Umbilical cord (tissue), 2 donors: ENCODE measurements around the gene MYORG. TPM values are rescaled to one million over a fixed set of nuclear protein-coding genes. Genes with fewer than 3 reads are reported as not detected.

ENCODE experiments used
- DNase-seq: peaks from one replicate; pipeline ENCODE4 v3.0.0-alpha.2; 2015; ENCODE audit warnings: low spot score
- total RNA-seq: library from RNA; depleted of rRNA; stranded (reverse); fragments of >200 nt; gene quantifications from one replicate; pipeline ENCODE4 v1.2.3, GENCODE V29; 2014; ENCODE audit warnings: low replicate concordance; ENCODE audit not compliant: insufficient read depth

MYORG gene
- total RNA-seq, 1 donor from 2014 or later = 4.6 TPM

- no peak for DNase-seq
These were observed 42.3 kb downstream of the MYORG start for GRCh38 chr9:34334337-34334824.

- no peak for DNase-seq
These were observed 42.9 kb downstream of the MYORG start for GRCh38 chr9:34333836-34334235.

GRCh38 chr9:34332076-34332964 is 44.4 kb downstream of the MYORG start:
- DNase-seq = peak; percentile 63

GRCh38 chr9:34331196-34331595 is 45.5 kb downstream of the MYORG start:
- DNase-seq = no peak

GRCh38 chr9:34328987-34329832 is 47.5 kb downstream of the MYORG start, which contains the start of the genes KIF24 and NUDT2:
KIF24 (minus strand) TSS chr9:34329268; CDS start chr9:34311346, 17,922 bp downstream.
NUDT2 (plus strand) TSS chr9:34329569; CDS start chr9:34339040, 9,471 bp downstream.
- DNase-seq = peak; percentile 100

GRCh38 chr9:34328500-34328986 is 48.2 kb downstream of the MYORG start:
- no peak for DNase-seq

- no peak for DNase-seq
These were observed 50.0 kb downstream of the MYORG start for GRCh38 chr9:34326690-34327089.

GRCh38 chr9:34322899-34323591 is 53.7 kb downstream of the MYORG start:
- no peak for DNase-seq

GRCh38 chr9:34321451-34321850 is 55.2 kb downstream of the MYORG start:
- no peak for DNase-seq

GRCh38 chr9:34318163-34318790 is 58.4 kb downstream of the MYORG start:
- DNase-seq = no peak

- no peak for DNase-seq
These were observed 59.3 kb downstream of the MYORG start for GRCh38 chr9:34317436-34317835.

Other genes with a start within 250 kb of the MYORG start
- 44.1 TPM for gene UBAP1, start 197.9 kb downstream of the MYORG start, total RNA-seq
- gene KIF24, start 47.6 kb downstream of the MYORG start, total RNA-seq = 2.6 TPM
- gene NUDT2, start 47.3 kb downstream of the MYORG start, total RNA-seq = 22.6 TPM
- gene FAM219A, start 81.7 kb upstream of the MYORG start, total RNA-seq = 6.3 TPM
- gene DNAI1, start 81.9 kb upstream of the MYORG start, total RNA-seq = not detected
- gene ENHO, start 146.1 kb upstream of the MYORG start, total RNA-seq = not detected
- not detected for gene CNTFR, start 212.8 kb upstream of the MYORG start, total RNA-seq
- gene RPP25L, start 235.2 kb upstream of the MYORG start, total RNA-seq = 12.5 TPM
- 108 TPM for gene DCTN3, start 243.6 kb upstream of the MYORG start, total RNA-seq